ENCODE results near the gene GLIS1. TPM values are rescaled to one million over a fixed set of nuclear protein-coding genes. Genes with fewer than 3 reads are reported as not detected.

The GLIS1 gene
- total RNA-seq, 1 experiment from 2014 or later = 0.28 TPM

- H2BK120ac ChIP-seq (ENCODE audit: low read depth, low read length, poor library complexity, severe bottlenecking) = no peak overlapping the region
- H2BK12ac ChIP-seq (ENCODE audit: insufficient read length, low read depth, low read length) = no peak overlapping the region
- H3K27ac ChIP-seq (ENCODE audit: insufficient read length, low read depth, low read length) = no peak overlapping the region
- DNase-seq = no peak
- no peak overlapping the region for H2BK15ac ChIP-seq (ENCODE audit: low read depth, low read length)
- H3K79me1 ChIP-seq (ENCODE audit: insufficient read depth, low read depth, low read length, poor library complexity, severe bottlenecking) = no peaks in the 10 kb centered on the region
- no CpG with 5 or more reads among the region's 7 CpGs for WGBS (ENCODE audit: extremely low coverage, insufficient read length, low lambda C conversion rate)
- no peak overlapping the region for H4K8ac ChIP-seq (replicated peaks; ENCODE audit: insufficient read length, low read depth, low read length)
- no peak overlapping the region for H3K56ac ChIP-seq (ENCODE audit: insufficient read length, low read depth, low read length)
- no peak overlapping the region for H3K23ac ChIP-seq (ENCODE audit: insufficient read length, low read depth, low read length)
- peak overlapping the region; percentile 16; the same call in 1 of the 2 replicates for H3K14ac ChIP-seq (ENCODE audit: insufficient read depth, low read length)
- no peak for TF ChIP-seq CTCF (conservative IDR thresholded peaks at IDR 0.05)
- no peak overlapping the region for H2AK5ac ChIP-seq (ENCODE audit: insufficient read length, low read length)
- no peak overlapping the region for H2AFZ ChIP-seq (ENCODE audit: low read length)
- no peak overlapping the region for H3K9ac ChIP-seq (ENCODE audit: extremely low read depth, insufficient read length, low read length)
- H2BK5ac ChIP-seq (ENCODE audit: insufficient read length, low read length) = no peak overlapping the region
- peaks cover 4% of the 10 kb centered on the region for H3K27me3 Mint-ChIP-seq (ENCODE audit: low read depth)
- no peak overlapping the region for H2BK20ac ChIP-seq (ENCODE audit: low read depth, low read length, poor library complexity, severe bottlenecking)
- no peak overlapping the region for H4K91ac ChIP-seq (ENCODE audit: insufficient read length, low read depth, low read length)
- no peaks in the 10 kb centered on the region for H3K79me2 ChIP-seq (ENCODE audit: insufficient read depth, low read length)
- H3K27ac Mint-ChIP-seq = peak overlapping the region in 1 of 3 experiments; percentile 68; a peak in 1 of 7 replicates
- H3K4me3 Mint-ChIP-seq = no peak overlapping the region; a peak in 1 of 5 replicates
- no peaks in the 10 kb centered on the region for H3K9me3 ChIP-seq (ENCODE audit: control insufficient read depth, low read depth, low read length)
- no peaks in the 10 kb centered on the region for H3K27me3 ChIP-seq (ENCODE audit: insufficient read depth, low read length)
- H3K4me2 ChIP-seq (ENCODE audit: insufficient read depth, insufficient read length, low read length) = no peak overlapping the region
- H3K9me3 Mint-ChIP-seq = peaks cover 0 to 2% of the 10 kb centered on the region in 2 experiments; a peak in 1 of 5 replicates
- H3K4me1 ChIP-seq (ENCODE audit: insufficient read depth, low read length) = no peaks in the 10 kb centered on the region
- H3K4ac ChIP-seq (ENCODE audit: low read depth, low read length) = no peak overlapping the region
- no peaks in the 10 kb centered on the region for H4K20me1 ChIP-seq (ENCODE audit: control insufficient read depth, insufficient read depth, insufficient read length)
- peaks cover 14 to 22% of the 10 kb centered on the region in 2 experiments for H3K4me1 Mint-ChIP-seq
- no peaks in the 10 kb centered on the region; a peak in 2 of 7 replicates for H3K36me3 Mint-ChIP-seq (ENCODE audit: insufficient read depth in 1 of 3, low read depth in 3 of 3)
- H3K23me2 ChIP-seq (ENCODE audit: insufficient read length, low read depth, low read length, poor library complexity, severe bottlenecking) = no peaks in the 10 kb centered on the region
- no peak overlapping the region for H4K5ac ChIP-seq (ENCODE audit: insufficient read length, low read depth, low read length)
- H3K18ac ChIP-seq (ENCODE audit: insufficient read length, low read depth, low read length) = no peak overlapping the region
- H3T11ph ChIP-seq (ENCODE audit: low read length) = no peak overlapping the region
Measured at GRCh38 chr1:53513846-53514245, 225.1 kb downstream of the GLIS1 start.
